ENCODE measurements around the gene TBL1X. TPM values are rescaled to one million over a fixed set of nuclear protein-coding genes. Genes with fewer than 3 reads are reported as not detected.
"Not testable (repeated sequence)": the region's sequence is repeated elsewhere in the genome, so short reads cannot be mapped to it uniquely, and the experiment has no call there.

TBL1X gene
- total and polyA plus RNA-seq, 7 donors: 2.0 to 17.6 (median 7.8) TPM

GRCh38 chrX:9765737-9766097, 300.9 kb downstream of the TBL1X start, which contains the start of gene GPR143:
Gene GPR143, minus strand, starts transcription at chrX:9765847. Its CDS starts 30 bp downstream, at chrX:9765817.
- H3K9me3 ChIP-seq: no peaks in the 10 kb centered on the region
- DNase-seq (no peak), ATAC-seq (no peak)
- no peak for TF ChIP-seq CTCF (IDR thresholded peaks at IDR 0.05)
- H3K4me3 ChIP-seq: no peak within 1 kb of the TSS
- no peak within 1 kb of the TSS for H3K27ac ChIP-seq
- H3K36me3 ChIP-seq (ENCODE audit: insufficient read depth in 1 of 2, low read depth in 1 of 2): no peaks in the 10 kb centered on the region
- no peaks in the 10 kb centered on the region for H3K4me1 ChIP-seq
- intact Hi-C loops (cut with DNase I): no loop called here
- peaks cover 0 to 43% (median 0%) of the 10 kb centered on the region in 3 donors for H3K27me3 ChIP-seq (ENCODE audit: insufficient read depth in 3 of 3, low read length in 2 of 3)
- 14 to 19% (median 18%) methylated on average over 3 to 26 of the region's 26 CpGs for WGBS, 3 donors

GRCh38 chrX:9767375-9767774, 302.5 kb downstream of the TBL1X start:
- intact Hi-C loops (cut with DNase I): no loop called here
- WGBS, 3 donors: 33 to 45% (median 35%) methylated on average over 6 of the region's 6 CpGs
- H3K4me3 ChIP-seq: no peak overlapping the region
- no peaks in the 10 kb centered on the region for H3K36me3 ChIP-seq (ENCODE audit: insufficient read depth in 1 of 2, low read depth in 1 of 2)
- DNase-seq (no peak), ATAC-seq (no peak)
- no peaks in the 10 kb centered on the region for H3K9me3 ChIP-seq
- no peak overlapping the region for H3K27ac ChIP-seq
- TF ChIP-seq CTCF (IDR thresholded peaks at IDR 0.05): no peak
- no peaks in the 10 kb centered on the region for H3K4me1 ChIP-seq
- peaks cover 0 to 43% (median 0%) of the 10 kb centered on the region in 3 donors for H3K27me3 ChIP-seq (ENCODE audit: insufficient read depth in 3 of 3, low read length in 2 of 3)

GRCh38 chrX:9768321-9768839, 303.5 kb downstream of the TBL1X start:
- H3K4me1 ChIP-seq; DNase-seq; H3K9me3 ChIP-seq; H3K27ac ChIP-seq; H3K4me3 ChIP-seq; ATAC-seq; H3K36me3 ChIP-seq (ENCODE audit: insufficient read depth in 1 of 2, low read depth in 1 of 2); intact Hi-C loops (cut with DNase I): not testable (repeated sequence)
- 64 to 79% (median 73%) methylated on average over 5 of the region's 5 CpGs for WGBS, 3 donors
- peaks cover 0 to 37% (median 0%) of the 10 kb centered on the region in 3 donors for H3K27me3 ChIP-seq (ENCODE audit: insufficient read depth in 3 of 3, low read length in 2 of 3)

GRCh38 chrX:9770319-9770718, 305.5 kb downstream of the TBL1X start:
- Histone ChIP-seq H3K27ac (no peak overlapping the region), H3K9me3 (no peaks in the 10 kb centered on the region), H3K4me1 (no peaks in the 10 kb centered on the region), H3K27me3 (ENCODE audit: insufficient read depth in 3 of 3, low read length in 2 of 3) (peaks cover 0 to 18% (median 0%) of the 10 kb centered on the region in 3 donors), H3K4me3 (no peak overlapping the region), H3K36me3 (ENCODE audit: insufficient read depth in 1 of 2, low read depth in 1 of 2) (no peaks in the 10 kb centered on the region)
- no peak for TF ChIP-seq CTCF (IDR thresholded peaks at IDR 0.05)
- DNase-seq (no peak), ATAC-seq (no peak)
- 25 to 33% (median 26%) methylated on average over 1 of the region's 1 CpG for WGBS, 3 donors
- intact Hi-C loops (cut with DNase I): no loop called here

- no peaks in the 10 kb centered on the region for H3K27me3 ChIP-seq (ENCODE audit: insufficient read depth in 3 of 3, low read length in 2 of 3)
- no peaks in the 10 kb centered on the region for H3K9me3 ChIP-seq
- DNase-seq (no peak), ATAC-seq (no peak)
- intact Hi-C loops (cut with DNase I): no loop called here
- H3K27ac ChIP-seq: no peak overlapping the region
- 64 to 75% (median 68%) methylated on average over 6 of the region's 6 CpGs for WGBS, 3 donors
- no peak for TF ChIP-seq CTCF (IDR thresholded peaks at IDR 0.05)
- no peaks in the 10 kb centered on the region for H3K4me1 ChIP-seq
- H3K36me3 ChIP-seq (ENCODE audit: insufficient read depth in 1 of 2, low read depth in 1 of 2): no peaks in the 10 kb centered on the region
- no peak overlapping the region for H3K4me3 ChIP-seq
These were observed 308.1 kb downstream of the TBL1X start for GRCh38 chrX:9772943-9773342.
